ENCODE data around the gene MX1.
A peak's percentile ranks its signal among the peaks of the same experiment; 100 is the strongest.

MX1 gene

GRCh38 chr21:41425954-41426675 is at the start of gene MX1:
TSS of gene MX1 (plus strand) at chr21:41426239. CDS start at chr21:41432071, 5,832 bp downstream.
- DNase-seq (ENCODE audit: low spot score): peak; percentile 63

GRCh38 chr21:41377715-41378114 is 48.3 kb upstream of the MX1 start:
- no peak for DNase-seq (ENCODE audit: low spot score)

GRCh38 chr21:41378849-41379248 is 47.2 kb upstream of the MX1 start:
- no peak for DNase-seq (ENCODE audit: low spot score)

DNA sequence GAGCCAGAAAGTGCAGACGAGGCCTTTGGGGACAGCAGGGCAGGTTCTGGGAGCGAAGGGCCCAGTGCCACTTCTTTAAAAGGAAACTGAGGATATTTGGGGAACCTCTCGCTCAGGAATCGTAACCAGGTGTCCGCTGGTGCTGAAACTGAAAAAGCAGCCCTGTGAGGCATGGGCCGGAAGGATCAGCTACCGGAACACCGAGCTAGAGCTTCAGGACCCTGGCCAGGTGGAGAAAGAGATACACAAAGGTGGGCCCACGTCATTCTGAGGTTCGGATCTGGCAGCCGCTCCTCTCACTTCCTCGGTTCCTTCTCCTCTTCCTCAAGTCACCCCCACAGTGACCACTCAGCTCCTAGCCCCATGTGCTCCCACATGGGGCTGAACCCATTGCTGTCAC is 46.1 kb upstream of the MX1 start:
- DNase-seq (ENCODE audit: low spot score): no peak

DNA sequence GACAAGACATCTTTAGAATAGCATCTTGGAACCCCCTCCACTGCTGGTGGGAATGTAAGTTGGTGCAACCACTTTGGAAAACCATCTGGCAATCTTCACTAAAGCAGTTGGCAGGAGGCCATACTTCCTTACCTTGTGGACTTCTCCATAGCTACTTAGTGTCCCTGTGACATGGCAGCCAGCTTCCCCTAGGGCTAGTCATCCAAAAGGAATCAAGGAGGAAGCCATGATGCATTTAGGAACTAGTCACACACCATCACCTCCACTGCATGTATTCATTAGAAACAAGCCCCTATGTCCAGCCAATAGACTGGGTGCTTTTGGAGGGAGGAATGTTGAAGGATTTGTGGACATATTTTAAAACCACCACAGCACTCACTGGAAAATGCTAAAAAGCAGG is 44.3 kb upstream of the MX1 start:
- DNase-seq (ENCODE audit: low spot score): no peak

GRCh38 chr21:41387042-41387819 is 38.8 kb upstream of the MX1 start:
- no peak for DNase-seq (ENCODE audit: low spot score)

- DNase-seq (ENCODE audit: low spot score): no peak
Measured at GRCh38 chr21:41387824-41388223, 38.2 kb upstream of the MX1 start.

DNA sequence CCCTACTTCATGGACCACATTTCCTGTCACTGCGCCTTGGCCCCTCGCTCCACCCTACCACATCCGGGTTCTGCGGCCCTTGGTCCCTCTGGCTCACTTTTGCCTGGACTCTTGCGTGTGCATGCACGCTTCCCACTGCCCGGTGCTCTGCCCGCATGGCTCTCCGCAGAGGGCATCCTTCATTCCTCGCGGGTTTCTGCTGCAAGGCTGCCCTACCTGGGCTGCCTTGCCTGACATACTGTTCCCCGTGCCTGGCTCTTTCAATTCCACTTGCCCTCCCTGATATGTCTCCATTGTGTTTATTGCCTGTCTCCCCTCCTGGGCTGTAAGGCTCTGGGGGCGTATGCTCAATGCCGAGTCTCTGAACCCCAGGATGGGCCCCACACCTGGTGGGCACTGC is 37.8 kb upstream of the MX1 start:
- no peak for DNase-seq (ENCODE audit: low spot score)

- no peak for DNase-seq (ENCODE audit: low spot score)
Measured at GRCh38 chr21:41390043-41390639, 35.9 kb upstream of the MX1 start.

DNA sequence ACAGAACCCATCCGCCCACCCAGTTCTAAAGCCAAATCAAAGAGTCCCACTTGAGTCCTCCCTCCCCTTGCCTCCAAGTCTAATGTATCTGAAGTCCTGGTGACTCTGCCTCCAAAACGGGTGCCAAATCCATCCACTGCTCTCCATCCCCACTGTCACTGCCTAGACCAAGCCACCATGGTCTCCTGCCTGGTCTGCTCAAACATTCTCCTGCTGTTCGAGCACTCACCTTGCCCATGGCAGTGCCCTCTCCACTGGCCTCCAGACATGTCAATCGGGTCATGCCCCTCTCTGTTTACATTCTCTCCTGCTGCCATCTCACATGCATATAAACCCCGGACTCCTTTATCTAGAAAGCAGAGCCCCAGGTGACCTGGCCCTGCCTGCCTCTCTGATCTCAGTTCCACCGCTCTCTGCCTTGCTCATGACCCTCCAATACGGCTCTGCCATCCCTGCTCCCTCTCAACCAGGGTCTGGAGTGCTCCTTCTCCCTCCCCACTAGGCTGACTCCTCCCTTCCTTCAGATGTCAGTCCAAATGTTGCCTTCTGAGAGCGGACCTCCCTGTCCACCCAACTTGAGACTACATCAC is 32.1 kb upstream of the MX1 start:
- no peak for DNase-seq (ENCODE audit: low spot score)

- peak; percentile 35 for DNase-seq (ENCODE audit: low spot score)
Measured at GRCh38 chr21:41396558-41397075, 29.4 kb upstream of the MX1 start.

GRCh38 chr21:41397471-41397891 is 28.6 kb upstream of the MX1 start:
- no peak for DNase-seq (ENCODE audit: low spot score)

- no peak for DNase-seq (ENCODE audit: low spot score)
Measured at GRCh38 chr21:41398251-41398650, 27.8 kb upstream of the MX1 start.

DNA sequence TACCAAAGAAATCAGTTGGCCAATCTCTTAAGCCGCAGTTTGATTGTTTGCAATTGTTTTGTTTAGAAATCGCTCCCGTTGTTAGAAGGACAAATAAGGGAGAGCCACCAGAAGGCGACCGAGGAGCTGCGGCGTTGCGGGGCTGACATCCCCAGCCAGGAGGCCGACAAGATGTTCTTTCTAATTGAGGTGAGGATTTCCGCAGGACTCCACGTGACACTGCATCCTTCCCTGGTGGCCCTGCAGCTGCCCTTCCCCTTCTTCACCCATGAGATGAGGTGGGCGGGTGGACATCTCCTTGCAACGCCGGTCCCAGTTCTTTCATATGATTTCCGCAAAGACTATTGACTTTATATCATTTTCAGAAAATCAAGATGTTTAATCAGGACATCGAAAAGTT is 27.2 kb upstream of the MX1 start:
- no peak for DNase-seq (ENCODE audit: low spot score)

DNA sequence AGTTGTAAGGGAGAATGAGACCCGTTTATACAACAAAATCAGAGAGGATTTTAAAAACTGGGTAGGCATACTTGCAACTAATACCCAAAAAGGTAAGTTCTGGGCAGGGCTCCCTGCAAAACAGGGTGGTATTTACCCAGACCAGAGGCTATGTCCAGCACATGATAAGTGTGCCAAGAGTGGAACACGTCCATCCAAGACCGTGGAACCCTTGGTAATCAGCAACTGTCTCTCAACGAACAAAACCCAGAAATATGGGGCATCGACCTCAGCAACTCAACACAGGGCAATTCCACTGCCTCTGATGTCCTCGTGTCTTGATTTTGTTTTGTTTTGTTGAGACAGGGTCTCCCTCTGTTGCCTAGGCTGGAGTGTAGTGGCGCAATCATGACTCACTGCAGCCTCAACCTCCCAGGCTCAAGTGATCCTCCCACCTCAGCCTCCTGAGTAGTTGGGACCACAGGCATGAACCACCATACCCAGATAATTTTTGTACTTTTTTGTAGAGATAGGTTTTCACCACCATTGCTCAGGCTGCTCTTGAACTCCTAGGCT is 26.7 kb upstream of the MX1 start:
- no peak for DNase-seq (ENCODE audit: low spot score)

DNA sequence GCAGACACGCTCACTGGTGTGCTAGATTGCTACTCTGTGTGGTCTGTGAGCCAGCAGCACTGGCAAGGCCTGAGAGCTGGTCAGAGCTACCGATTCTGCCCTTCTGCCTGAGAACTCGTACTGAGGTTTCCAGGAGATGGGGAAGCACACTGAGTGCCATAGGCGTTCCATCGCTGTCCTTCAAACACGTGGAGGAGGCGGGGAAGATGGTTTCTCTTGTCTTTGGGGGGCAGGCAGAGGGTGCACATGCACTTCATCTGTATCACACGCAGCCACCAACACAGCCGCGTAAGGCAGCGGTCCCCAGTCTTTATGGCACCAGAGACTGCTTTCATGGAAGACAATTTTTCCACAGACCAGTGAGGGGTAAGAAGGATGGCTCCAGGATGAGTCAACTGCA is 23.8 kb upstream of the MX1 start:
- no peak for DNase-seq (ENCODE audit: low spot score)

GRCh38 chr21:41402796-41403195 is 23.2 kb upstream of the MX1 start:
- DNase-seq (ENCODE audit: low spot score): no peak

DNA sequence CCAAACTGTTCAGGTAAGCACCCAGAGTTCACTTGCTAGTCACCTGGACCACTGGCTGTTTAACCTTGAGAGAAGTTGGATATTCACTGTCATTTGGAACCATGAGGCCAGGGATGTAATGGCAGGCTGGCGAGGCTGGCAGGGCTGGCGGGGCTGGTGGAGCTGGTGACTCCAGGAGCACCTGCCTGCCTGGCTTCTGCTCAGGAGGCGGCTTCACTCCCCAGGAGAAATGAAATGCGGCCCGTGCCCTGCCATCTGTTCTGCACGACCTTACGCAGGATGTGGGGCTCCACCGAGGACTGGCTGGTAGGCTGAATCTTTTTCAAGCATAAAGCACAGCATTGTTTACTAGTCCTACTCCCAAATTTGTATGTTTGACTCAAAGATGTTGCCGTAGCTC is 22.7 kb upstream of the MX1 start:
- no peak for DNase-seq (ENCODE audit: low spot score)

DNA sequence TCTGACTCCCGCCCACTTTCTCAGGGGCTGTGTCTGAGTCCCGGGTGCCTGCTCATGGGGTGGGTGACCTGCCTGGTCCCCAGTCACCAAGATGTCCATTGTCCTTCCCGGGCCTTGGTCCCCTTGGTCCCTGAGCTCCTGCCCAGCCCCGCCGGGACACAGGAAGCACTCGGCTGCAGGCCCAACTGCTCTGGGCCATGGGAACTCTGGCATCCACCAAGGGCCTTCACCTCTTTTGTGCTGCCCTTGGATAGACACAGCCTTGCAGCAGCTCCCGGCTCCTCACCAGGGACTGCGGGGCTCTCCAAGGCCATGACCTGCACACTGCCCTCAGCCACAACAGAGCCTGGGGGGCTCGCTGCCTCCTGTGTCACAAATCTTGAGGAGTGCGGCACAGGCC is 22.1 kb upstream of the MX1 start:
- no peak for DNase-seq (ENCODE audit: low spot score)

- DNase-seq (ENCODE audit: low spot score): no peak
Measured at GRCh38 chr21:41405321-41405720, 20.7 kb upstream of the MX1 start.

GRCh38 chr21:41406340-41406739 is 19.7 kb upstream of the MX1 start:
- no peak for DNase-seq (ENCODE audit: low spot score)

Measured in Ammon's horn (tissue), 1 donor.